HEK293T (cell line): ENCODE data around the gene PXMP2.

Experiments used
- BHLHE40 ChIP-seq: fragments of 450-650 bp; IDR thresholded peaks from 2 replicates; pipeline ENCODE4 v1.6.1; 2016; ENCODE audit warnings: mild to moderate bottlenecking, moderate library complexity, borderline replicate concordance
- FOXK2 ChIP-seq: fragments of 450-650 bp; IDR thresholded peaks from 2 replicates; pipeline ENCODE4 v1.6.1; 2016; ENCODE audit warnings: mild to moderate bottlenecking
- FOXM1 ChIP-seq: fragments of 450-650 bp; IDR thresholded peaks from 2 replicates; pipeline ENCODE4 v1.6.1; 2017; ENCODE audit warnings: mild to moderate bottlenecking, borderline replicate concordance
- HDGF ChIP-seq: fragments of 450-650 bp; IDR thresholded peaks from 2 replicates; pipeline ENCODE4 v1.6.1; 2017; ENCODE audit warnings: antibody characterized with exemption, borderline replicate concordance
- L3MBTL2 ChIP-seq: fragments of 450-650 bp; conservative IDR thresholded peaks from 2 replicates; pipeline ENCODE4 v1.6.1; 2016; ENCODE audit warnings: mild to moderate bottlenecking
- NFRKB ChIP-seq: fragments of 450-650 bp; IDR thresholded peaks from 2 replicates; pipeline ENCODE4 v1.6.1; 2016; ENCODE audit warnings: mild to moderate bottlenecking, moderate library complexity
- PKNOX1 ChIP-seq: fragments of 450-650 bp; IDR thresholded peaks from 2 replicates; pipeline ENCODE4 v1.6.1; 2016
- SP1 ChIP-seq: fragments of 450-650 bp; IDR thresholded peaks from 2 replicates; pipeline ENCODE4 v1.6.1; 2017
- ZNF384 ChIP-seq: fragments of 450-650 bp; IDR thresholded peaks from 2 replicates; pipeline ENCODE4 v1.6.1; 2016

GRCh38 chr12:132729541-132730320 is 42.3 kb downstream of the PXMP2 start:
- TF ChIP-seq NFRKB, result no peak
- TF ChIP-seq BHLHE40, result no peak
- TF ChIP-seq FOXM1, result no peak
- no peak for TF ChIP-seq PKNOX1
- TF ChIP-seq FOXK2, result no peak
- no peak for TF ChIP-seq L3MBTL2
- no peak for TF ChIP-seq HDGF
- TF ChIP-seq ZNF384, result no peak
- TF ChIP-seq SP1, result no peak
